HG02571 (cell line): ENCODE data around the gene GPR137B.

ENCODE experiments used
- ATAC-seq: cut with Tn5 transposase; IDR thresholded peaks from one replicate; pipeline ENCODE4 v1.9.1; 2021; ENCODE audit warnings: mild to moderate bottlenecking, moderate library complexity; ENCODE audit not compliant: unreplicated experiment

The GPR137B gene

GRCh38 chr1:236114076-236114747, 28.1 kb upstream of the GPR137B start:
- ATAC-seq: no peak

- ATAC-seq: no peak
These were observed 24.6 kb upstream of the GPR137B start for GRCh38 chr1:236117710-236118109.

- ATAC-seq: no peak
These were observed 22.3 kb upstream of the GPR137B start for GRCh38 chr1:236119943-236120484.

- peak; percentile 48 for ATAC-seq
These were observed 21.6 kb upstream of the GPR137B start for GRCh38 chr1:236120721-236121153.

- ATAC-seq: peak; percentile 64
These were observed 20.2 kb upstream of the GPR137B start for GRCh38 chr1:236122176-236122575.

- ATAC-seq: no peak
These were observed 18.8 kb upstream of the GPR137B start for GRCh38 chr1:236123563-236123962.

GRCh38 chr1:236124965-236125364, 17.4 kb upstream of the GPR137B start:
- ATAC-seq: no peak

- ATAC-seq: no peak
These were observed 15.3 kb upstream of the GPR137B start for GRCh38 chr1:236127045-236127444.

GRCh38 chr1:236128646-236129178, 13.6 kb upstream of the GPR137B start:
- no peak for ATAC-seq

GRCh38 chr1:236129306-236129705, 13.0 kb upstream of the GPR137B start:
- ATAC-seq: no peak

- no peak for ATAC-seq
These were observed 12.0 kb upstream of the GPR137B start for GRCh38 chr1:236130372-236130771.

GRCh38 chr1:236131916-236132315, 10.4 kb upstream of the GPR137B start:
- no peak for ATAC-seq

- no peak for ATAC-seq
These were observed 9.8 kb upstream of the GPR137B start for GRCh38 chr1:236132420-236133046.

GRCh38 chr1:236133339-236133738, 9.0 kb upstream of the GPR137B start:
- no peak for ATAC-seq

- no peak for ATAC-seq
These were observed 8.5 kb upstream of the GPR137B start for GRCh38 chr1:236133802-236134201.

GRCh38 chr1:236137285-236137852, 5.0 kb upstream of the GPR137B start:
- ATAC-seq: no peak

GRCh38 chr1:236139495-236139894, 2.8 kb upstream of the GPR137B start:
- ATAC-seq: no peak

GRCh38 chr1:236140705-236141446, 1.5 kb upstream of the GPR137B start:
- ATAC-seq: no peak

GRCh38 chr1:236141447-236142252, 689 bp upstream of the GPR137B start:
- no peak for ATAC-seq
